ENCODE data around the gene FAM193A. TPM values are rescaled to one million over a fixed set of nuclear protein-coding genes. Genes with fewer than 3 reads are reported as not detected.
"Not testable (repeated sequence)": the region's sequence is repeated elsewhere in the genome, so short reads cannot be mapped to it uniquely, and the experiment has no call there.

Gene FAM193A
- total RNA-seq, 1 donor from 2014 or later, result 19.3 TPM

DNA sequence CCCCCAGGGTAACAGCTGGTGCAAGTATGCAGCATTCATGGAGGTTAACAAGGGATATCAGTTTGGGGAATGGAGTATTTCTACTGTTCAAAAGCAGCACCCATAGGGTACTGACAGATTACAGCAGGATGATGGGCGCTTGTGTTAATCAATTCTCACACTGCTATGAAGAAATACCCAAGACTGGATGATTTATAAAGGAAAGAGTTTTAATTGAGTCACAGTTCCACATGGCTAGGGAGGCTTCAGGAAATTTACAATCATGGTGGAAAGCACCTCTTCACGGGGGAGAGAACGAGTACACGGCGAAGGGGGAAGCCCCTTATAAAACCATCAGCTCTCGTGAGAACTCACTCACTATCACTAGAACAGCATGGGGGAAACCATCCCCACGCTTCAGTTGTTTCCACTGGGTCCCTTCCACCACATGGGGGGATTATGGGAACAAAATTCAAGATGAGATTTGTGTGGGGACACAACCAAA, 155.5 kb downstream of the FAM193A start:
- DNase-seq, result no peak

DNA sequence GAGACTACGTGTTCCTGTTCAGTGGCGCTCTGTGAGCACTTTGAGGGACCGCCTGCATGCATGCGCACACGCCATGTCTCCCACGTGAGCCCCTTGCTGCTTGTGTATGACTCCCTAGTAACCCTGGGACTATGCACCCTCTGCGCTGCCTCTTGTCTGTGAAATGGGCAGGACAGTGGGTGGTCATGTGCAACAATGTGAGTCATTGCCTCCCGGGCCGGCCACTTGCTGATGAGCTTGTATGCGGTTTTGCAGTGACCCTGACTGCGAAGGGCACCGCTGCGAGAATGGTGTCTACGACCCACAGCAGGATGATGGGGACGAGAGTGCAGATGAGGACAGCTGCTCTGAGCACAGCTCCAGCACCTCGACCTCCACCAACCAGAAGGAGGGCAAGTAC, 158.2 kb downstream of the FAM193A start:
- no peak for DNase-seq

DNA sequence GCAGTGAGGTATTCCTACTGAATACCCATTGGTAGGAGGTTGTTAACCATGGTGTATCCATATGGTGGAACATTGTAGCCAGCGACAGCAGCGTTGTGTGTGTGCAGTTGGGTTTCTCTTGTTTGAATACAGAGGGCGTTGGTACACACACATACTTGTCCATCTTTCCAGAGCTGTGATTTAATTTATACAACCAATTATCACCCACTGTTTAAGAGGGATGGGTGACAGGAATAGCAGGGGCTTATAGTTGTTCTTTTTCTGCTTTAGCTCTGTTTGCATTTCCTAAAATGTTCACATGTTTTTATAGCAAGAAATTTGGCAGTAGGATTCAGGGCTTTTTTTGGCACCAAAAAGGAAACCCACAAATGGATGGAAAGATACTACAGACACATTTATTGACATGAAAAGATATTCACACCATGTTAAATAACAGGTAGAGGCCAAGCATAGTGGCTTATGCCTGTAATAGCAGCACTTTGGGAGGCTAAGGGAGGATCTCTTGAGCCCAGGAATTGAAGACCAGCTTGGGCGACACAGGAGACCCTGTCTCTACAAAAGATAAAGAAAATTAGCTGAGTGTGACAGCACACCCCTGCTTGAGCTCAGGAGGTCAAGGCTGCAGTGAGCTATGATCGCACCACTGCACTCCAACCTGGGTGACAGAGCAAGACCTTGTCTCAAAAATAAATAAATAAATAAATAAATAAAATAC, 159.1 kb downstream of the FAM193A start:
- no peak for DNase-seq

DNA sequence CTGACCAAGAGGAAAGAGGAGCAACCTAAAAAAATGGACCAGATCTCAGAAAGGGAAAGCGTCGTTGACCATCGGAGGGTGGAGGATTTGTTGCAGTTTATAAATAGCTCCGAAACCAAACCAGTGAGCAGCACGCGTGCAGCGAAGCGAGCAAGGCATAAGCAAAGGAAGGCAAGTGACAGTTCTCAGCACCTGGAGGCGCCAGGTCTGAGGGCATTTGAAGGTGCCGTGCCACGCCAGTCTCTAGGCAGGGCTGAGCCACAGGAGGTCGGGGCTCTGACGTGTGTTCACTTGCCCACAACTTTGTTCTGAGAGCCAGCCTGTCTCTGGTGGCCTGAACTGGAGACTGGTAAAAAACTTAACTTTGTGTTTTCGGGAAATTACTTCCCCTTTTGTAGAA, 160.0 kb downstream of the FAM193A start:
- no peak for DNase-seq

DNA sequence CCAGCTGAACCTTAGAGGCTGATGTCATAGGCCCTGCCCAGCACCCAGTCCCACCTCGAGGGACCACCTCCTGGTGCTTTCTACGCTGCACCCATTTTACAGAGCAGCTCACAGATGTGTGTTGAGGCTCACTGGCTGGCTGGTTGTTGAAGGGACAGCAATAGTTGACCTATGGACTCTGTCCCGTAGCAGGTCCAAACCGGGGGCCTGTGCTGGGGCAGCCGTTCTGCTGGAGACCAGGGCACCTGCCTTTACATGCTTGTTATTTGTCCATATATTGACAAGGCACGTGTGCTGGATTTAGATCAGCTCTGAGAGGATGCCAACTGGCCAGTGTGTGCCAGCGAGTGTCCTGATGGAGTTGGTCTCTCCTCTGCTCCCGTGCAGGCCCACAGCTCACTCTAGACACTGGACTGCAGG, 161.6 kb downstream of the FAM193A start:
- DNase-seq, result no peak

DNA sequence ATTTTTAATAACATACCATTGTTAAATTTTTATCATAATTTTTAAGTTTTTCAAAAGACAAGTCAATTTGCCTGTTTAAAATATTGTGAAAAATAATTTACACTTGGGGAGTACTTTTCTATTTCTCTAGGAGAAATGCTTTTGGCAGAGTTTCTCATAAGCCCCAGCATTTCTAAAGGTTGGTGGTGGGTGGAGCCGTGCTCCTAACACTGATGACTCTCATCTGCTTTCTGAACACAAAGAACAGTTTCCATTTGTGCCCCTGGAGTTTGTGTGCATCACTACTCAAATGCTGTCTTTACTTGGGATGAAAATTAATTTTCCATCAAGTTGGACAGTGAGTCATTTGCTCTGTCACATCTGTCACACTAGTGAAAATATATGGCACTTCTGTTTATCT, 162.1 kb downstream of the FAM193A start:
- DNase-seq, result no peak

DNA sequence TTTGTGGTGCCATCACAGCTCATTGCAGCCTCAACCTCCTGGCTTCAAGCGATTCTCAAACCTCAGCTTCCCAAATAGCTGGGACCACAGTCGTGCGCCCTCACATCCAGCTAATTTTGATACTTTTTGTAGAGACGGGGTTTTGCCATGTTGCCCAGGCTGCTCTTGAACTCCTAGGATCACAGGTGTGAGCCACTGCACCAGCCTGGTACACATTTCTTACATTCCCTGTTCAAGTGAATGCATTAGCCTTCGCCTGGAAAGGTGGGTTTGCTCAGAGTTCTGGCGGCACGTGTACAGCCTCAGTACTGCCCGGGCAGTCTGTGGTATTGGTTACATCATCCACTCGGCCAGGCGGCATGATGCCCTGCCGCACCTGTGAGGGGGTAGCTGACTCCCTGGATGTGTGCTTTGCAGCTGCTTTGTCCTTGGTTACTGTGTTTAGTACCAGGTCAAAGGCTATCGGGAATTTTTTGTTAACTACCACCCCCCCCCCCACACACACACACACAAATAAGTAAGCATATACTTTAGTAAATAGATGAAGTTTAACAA, 162.6 kb downstream of the FAM193A start:
- DNase-seq, result no peak

DNA sequence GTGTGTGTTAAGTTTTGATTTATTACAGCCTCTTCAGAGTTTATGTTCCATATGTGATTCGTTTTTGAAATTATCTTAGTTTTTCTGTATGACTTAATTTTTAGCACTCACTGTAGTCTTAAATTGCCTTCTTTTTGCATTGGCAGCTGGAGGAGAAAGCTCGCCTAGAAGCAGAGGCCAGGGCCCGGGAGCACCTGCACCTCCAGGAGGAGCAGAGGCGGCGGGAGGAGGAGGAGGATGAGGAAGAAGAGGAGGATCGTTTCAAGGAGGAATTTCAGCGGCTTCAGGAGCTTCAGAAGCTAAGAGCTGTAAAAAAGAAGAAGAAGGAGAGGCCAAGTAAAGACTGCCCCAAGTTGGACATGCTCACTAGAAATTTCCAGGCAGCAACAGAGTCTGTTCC, 163.1 kb downstream of the FAM193A start:
- DNase-seq, result no peak

DNA sequence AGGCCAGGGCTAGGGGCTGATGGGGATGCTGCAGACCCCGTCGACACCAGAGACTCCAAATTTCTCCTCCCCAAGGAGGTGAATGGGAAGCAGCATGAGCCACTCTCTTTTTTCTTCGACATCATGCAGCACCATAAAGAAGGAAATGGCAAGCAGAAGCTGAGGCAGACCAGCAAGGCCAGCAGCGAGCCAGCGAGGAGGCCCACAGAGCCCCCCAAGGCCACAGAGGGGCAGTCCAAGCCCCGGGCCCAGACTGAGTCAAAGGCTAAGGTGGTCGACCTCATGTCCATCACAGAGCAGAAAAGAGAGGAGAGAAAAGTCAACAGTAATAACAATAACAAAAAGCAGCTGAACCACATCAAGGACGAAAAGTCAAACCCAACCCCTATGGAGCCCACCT, 163.6 kb downstream of the FAM193A start:
- no peak for DNase-seq

DNA sequence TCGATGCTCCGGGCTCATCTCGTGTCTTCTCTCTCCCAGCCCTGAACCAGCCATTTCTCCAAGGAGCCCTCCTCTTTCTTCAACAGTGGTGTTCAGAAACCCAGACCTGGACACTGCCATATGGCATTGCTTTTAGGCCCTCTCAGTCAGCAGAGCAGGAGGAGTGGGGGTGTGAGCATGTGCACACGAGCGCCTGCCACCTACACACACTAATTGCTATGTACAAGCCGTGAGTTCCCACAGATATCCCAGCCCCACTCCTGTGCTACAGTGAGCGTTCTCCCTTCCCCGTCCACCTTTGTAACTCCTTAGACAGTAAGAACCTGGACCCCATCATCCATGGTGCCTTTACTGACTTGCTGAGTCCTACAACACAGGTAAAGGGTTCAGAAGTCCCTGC, 165.9 kb downstream of the FAM193A start:
- DNase-seq, result no peak

DNA sequence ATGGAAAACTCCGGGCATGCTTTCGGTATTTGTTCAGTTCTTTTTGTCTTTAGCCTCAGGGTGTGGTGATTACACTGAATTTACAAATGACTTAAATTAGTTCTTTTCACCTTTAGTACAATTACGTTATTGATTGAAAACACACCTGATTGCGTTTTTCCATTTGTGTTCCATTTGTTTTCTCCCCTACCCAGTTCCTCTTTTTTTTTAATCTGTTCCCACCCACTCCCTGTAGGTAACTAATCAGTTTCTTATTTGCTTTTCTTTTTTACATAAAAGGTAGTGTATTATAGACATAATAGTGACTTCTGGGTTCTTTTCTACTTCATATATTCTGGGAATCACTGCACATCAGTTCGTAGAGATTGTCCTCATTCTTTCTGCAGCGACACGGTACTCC, 166.3 kb downstream of the FAM193A start:
- DNase-seq, result no peak

DNA sequence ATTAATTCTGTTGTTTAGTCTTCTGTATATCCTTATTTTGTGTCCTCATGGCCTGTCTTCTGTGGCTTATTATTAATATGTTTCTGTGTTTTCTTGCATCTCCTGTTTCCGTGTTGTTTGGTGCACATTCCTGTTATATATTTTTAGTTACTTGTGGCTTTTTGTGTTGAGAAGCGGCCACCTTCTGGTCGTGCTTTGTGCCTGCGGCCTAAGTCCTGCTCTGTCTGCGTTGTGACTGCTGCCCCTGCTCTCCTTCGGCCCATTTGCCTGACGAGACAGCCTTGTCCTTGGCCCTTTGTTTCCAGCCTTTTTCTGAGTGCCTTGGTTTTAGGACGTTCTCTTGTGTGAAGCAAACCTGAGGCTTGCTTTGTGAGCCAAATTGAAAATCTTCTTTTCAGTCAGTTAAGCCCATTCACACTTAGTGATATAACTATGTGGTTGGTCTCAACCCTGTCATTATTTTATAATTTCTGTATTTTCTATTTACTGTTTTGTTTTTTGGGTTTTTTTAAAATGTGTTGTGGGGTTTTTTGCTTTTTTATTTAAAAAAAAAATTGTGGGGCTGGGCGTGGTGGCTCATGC, 175.9 kb downstream of the FAM193A start:
- DNase-seq, result no peak

DNA sequence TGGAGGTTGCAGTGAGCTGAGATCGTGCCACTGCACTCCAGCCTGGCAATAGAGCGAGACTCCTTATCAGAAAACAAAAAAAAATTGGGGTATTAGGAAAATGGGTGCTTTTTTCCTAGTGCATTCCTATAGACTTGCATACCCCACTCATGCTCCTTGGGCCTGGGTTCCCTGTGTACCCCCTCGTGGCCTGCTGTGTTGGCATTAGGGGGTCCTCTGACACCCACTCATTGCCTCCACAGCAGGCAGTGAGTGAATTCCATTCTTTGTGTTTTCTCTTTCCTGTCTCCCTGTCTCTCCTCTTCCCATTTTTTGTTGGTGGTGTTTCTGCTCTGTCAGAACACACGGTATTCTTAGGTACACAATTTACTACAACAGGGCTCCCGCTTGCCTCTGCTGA, 176.9 kb downstream of the FAM193A start:
- no peak for DNase-seq

DNA sequence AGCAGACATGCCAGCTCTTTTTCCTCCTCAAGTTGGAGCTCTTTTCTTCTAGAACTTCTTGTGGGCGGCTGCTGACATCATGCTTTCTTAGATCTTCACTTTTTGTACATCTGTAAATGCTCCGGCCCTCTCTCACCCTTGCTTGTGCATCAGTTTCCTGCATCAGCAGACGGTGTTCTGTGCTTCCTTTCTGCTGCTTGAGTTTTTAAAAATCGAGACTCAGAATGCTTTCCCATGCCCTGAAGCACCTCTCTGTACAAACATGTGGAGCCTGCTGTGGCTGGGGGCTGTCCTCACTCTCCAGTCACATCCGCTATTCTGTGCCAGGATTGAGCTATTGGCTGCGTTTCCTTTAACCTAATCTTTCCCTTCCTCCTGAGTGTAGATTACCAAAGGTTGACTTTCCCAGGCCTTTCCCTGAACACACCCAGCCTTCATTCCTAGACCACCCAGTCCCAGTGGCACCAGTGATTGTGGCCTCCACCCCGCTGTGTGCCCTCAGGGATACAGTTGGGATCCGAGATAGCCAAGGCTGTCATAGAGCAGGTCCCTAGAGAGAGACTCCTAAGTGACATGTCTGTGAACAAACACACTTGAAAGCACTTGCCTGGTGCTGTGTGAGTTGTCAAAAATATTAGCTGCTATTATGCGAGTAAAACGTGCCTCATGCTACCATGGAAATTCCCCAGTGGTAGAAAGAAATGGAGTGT, 177.8 kb downstream of the FAM193A start:
- DNase-seq, result peak; percentile 53

DNA sequence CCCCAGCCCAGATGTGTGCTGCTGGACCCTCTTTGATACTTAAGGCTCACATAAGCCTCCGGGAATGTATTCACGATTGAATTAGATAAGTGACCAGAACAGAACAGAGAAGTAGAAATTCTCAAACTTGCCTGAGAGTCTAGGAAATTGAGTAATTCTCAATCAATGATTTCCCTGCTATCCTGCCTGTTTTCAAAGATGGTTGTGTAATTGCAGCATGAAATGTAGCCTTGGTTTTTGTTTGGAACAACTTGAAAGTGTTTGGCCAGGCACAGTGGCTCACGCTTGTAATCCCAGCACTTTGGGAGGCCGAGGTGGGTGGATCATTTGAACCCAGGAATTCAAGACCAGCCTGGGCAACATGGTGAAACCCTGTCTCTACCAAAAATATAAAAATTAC, 178.5 kb downstream of the FAM193A start:
- no peak for DNase-seq

DNA sequence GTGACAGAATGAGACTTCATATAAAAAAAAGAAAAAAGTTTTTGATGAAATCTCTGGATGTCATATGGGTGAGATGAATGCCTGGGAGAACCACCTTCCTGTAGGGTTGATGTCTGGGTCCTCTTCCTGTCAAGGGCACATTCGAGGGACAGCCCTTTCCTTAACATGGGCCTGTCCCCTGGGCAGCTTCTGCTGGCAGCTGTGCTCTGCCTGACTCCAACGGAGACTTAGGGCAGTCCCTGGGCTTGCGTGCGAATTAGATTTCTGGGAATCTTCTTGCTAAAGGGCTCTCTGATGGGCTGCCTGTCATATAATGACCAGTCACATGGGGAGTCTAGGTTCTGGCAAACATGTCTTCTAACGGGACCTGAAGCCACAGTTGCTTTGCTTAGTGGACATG, 179.0 kb downstream of the FAM193A start:
- DNase-seq, result no peak

DNA sequence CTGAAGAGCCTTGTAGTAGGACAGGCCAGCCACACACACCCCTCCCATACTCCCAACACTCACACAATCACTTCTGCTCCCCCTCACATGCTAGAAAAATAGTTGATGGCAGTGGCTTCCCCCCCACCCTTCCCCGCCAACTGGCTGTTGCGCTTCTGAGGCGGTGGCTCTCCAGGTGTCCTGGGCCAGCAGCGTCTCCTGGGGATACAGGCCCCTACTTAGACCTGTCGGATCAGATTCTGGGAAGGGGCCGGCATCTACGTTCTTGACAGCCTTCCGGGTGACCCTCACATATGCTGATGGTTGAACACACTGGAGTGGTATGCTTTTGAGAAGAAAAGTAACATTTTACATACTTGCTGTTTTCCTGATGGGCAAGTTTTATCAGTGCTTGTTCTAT, 179.8 kb downstream of the FAM193A start:
- DNase-seq, result no peak

DNA sequence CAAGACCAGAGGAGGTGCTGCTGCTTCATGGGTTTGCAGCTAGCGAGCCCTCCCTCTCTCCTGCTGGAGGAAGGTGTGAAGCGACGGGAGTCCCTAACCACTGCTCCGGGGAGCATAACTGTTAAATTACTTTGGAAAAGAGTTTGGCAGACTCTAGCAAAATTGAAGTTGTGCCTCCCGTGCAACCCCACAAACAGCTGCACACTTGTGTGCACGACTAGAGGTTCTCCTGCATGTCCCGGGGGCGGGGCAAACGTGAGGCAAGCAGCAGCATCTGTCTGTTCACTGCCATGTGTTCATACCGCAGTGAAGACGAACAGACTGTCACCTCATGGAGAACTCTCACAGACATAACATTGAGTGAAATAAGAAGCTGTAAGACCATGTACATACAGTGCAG, 185.1 kb downstream of the FAM193A start:
- no peak for DNase-seq

DNA sequence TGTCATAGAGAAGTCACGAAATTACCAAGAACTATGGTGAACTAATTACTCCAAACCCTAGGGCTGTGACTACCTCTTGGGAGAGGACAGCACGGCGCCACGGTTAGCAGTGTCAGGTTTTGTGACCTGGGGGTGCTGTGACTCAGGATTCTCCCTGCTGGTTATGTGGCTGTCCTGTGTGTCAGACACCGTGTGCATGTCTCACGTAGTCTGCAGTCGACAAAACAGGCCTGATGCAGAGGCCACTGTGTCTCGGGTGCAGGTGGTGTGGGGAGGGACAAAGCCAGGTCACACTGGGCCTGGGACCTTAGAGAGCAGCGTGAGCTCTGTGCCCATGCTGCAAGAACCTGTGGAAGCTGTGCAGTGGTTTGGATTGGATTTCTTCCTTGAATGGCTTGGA, 185.6 kb downstream of the FAM193A start:
- no peak for DNase-seq

DNA sequence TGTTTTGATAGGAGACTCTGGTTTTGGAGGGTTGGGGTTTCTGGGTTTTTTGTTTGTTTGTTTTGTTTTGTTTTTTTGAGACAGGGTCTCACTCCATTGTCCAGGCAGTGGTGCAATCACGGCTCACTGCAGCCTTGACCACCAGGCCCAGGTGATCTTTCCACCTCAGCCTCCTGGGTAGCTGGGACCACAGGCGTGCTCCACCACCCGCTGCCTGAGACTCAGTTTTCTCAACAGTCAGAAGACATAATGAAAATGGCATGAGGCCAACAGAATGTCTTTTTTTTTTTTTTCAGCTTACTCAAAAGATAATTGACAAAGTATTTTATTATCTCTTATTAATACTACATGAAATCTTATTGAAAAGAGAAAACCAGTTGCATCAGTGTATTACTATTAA, 187.3 kb downstream of the FAM193A start:
- no peak for DNase-seq

DNA sequence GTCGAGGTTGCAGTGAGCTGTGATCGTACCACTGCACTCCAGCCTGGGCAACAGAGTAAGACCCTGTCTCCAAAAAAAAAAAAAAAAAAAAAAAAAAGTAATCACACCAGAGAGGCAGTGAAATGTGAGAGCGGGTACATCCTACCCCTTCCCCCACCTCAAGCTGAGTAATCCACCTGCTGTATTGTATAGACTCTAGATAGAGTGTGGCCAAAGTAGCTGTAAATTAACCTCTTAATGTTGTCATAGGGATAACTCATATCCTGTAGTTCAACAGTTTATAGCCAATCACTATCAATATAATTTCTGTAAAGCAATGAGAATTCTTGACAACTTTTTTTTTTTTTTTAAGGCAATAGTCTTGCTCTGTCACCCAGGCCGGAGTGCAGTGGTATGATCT, 188.9 kb downstream of the FAM193A start:
- no peak for DNase-seq

DNA sequence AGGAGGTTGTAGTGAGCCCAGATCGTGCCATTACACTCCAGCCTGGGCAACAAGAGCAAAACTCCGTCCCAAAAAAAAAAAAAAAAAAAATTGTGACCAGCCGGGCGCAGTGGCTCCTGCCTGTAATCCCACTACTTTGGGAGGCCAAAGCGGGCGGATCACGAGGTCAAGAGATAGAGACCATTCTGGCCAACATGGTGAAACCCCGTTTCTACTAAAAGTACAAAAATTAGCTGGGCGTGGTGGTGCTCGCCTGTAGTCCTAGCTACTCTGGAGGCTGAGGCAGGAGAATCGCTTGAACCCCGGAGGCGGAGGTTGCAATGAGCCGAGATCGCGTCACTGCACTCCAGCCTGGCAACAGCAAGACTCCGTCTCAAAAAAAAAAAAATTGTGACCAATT, 190.4 kb downstream of the FAM193A start:
- DNase-seq, result not testable (repeated sequence)

DNA sequence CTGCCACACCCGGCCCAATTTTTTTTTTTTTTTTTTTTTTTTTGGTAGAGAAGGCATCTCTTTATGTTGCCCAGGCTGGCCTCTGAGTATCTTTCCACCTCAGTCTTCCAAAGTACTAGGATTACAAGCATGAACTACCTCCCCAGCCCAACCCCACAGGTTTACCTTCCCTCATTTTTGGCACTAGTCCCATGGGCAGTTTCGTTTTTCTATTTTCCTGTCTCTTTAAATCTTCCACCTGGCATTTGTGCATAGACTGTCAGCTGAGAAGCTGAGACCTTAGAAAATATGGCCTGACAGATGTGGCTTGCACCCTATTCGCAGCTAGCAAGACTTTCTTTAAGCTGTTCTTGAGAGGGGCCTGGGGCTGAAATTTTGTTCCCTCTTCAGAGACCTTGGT, 191.8 kb downstream of the FAM193A start:
- no peak for DNase-seq
